HepG2 (cell line): ENCODE results near the gene PTPN22. TPM values are rescaled to one million over a fixed set of nuclear protein-coding genes. Genes with fewer than 3 reads are reported as not detected.

Experiments
- ATF3 ChIP-seq: sonication (generic); formaldehyde crosslinking; IDR thresholded peaks from 2 replicates; pipeline ENCODE4 v1.4.0; 2020; ENCODE audit warnings: missing genetic modification reagents
- EP300 ChIP-seq, 3 experiments: sonication (generic) in 1 of 3; formaldehyde crosslinking in 1 of 3; IDR thresholded peaks; 2 replicates each; pipeline versions ENCODE4 v1.5.1 to v1.6.1; 2011 to 2020; ENCODE audit warnings: low read depth in 2 of 3, low read length in 2 of 3, borderline replicate concordance in 1 of 3, improper control_type of control experiment in 1 of 3, mild to moderate bottlenecking in 1 of 3, missing genetic modification reagents in 1 of 3, moderate library complexity in 1 of 3
- GPN1 ChIP-seq: sonication (generic); formaldehyde crosslinking; IDR thresholded peaks from 2 replicates; pipeline ENCODE4 v1.5.1; 2020; ENCODE audit warnings: missing genetic modification reagents, borderline replicate concordance
- KDM4B ChIP-seq: sonication (generic); formaldehyde crosslinking; IDR thresholded peaks from 2 replicates; pipeline ENCODE4 v1.4.0; 2020; ENCODE audit warnings: missing genetic modification reagents
- KMT2A ChIP-seq: sonication (generic); formaldehyde crosslinking; IDR thresholded peaks from 2 replicates; pipeline ENCODE4 v1.4.0; 2020; ENCODE audit warnings: missing genetic modification reagents
- RAD51 ChIP-seq: fragments of 450-650 bp; IDR thresholded peaks from 2 replicates; pipeline ENCODE4 v1.6.1; 2016; ENCODE audit warnings: borderline replicate concordance
- SIN3A ChIP-seq: IDR thresholded peaks from 2 replicates; pipeline ENCODE4 v1.6.1; 2011; ENCODE audit warnings: low read depth, mild to moderate bottlenecking, control low read depth, low read length, borderline replicate concordance
- SYNCRIP ChIP-seq: fragments of 200-400 bp; formaldehyde crosslinking; IDR thresholded peaks from 2 replicates; pipeline ENCODE4 v1.6.1; 2018; ENCODE audit warnings: mild to moderate bottlenecking, low read depth, low read length; ENCODE audit not compliant: insufficient read depth
- TEAD3 ChIP-seq: optimal IDR thresholded peaks from 2 replicates; pipeline ENCODE3; 2016; ENCODE audit warnings: borderline replicate concordance
- TP53 ChIP-seq: sonication (generic); formaldehyde crosslinking; conservative IDR thresholded peaks from 2 replicates; pipeline ENCODE4 v1.4.0; 2020; ENCODE audit warnings: missing genetic modification reagents
- ZBTB10 ChIP-seq: sonication (generic); formaldehyde crosslinking; IDR thresholded peaks from 2 replicates; pipeline ENCODE4 v1.4.0; 2020; ENCODE audit warnings: missing genetic modification reagents, borderline replicate concordance
- ZBTB8A ChIP-seq: sonication (generic); formaldehyde crosslinking; IDR thresholded peaks from 2 replicates; pipeline ENCODE4 v1.4.0; 2020; ENCODE audit warnings: mild to moderate bottlenecking, low read depth, missing genetic modification reagents, borderline replicate concordance
- ZHX2 ChIP-seq, 2 experiments: sonication (generic) in 1 of 2; formaldehyde crosslinking in 1 of 2; IDR thresholded peaks; 2 replicates each; pipeline versions ENCODE4 v1.6.1 to v1.9.0; 2014 to 2022; ENCODE audit warnings: antibody characterized with exemption in 1 of 2, borderline replicate concordance in 1 of 2, inconsistent platforms in 1 of 2, low read depth in 1 of 2, missing genetic modification reagents in 1 of 2
- ZNF180 ChIP-seq: sonication (generic); formaldehyde crosslinking; IDR thresholded peaks from 2 replicates; pipeline ENCODE4 v1.4.0; 2020; ENCODE audit warnings: low read depth, missing genetic modification reagents, borderline replicate concordance
- ZNF570 ChIP-seq: sonication (generic); formaldehyde crosslinking; IDR thresholded peaks from 2 replicates; pipeline ENCODE4 v1.4.0; 2020; ENCODE audit warnings: mild to moderate bottlenecking, missing genetic modification reagents, borderline replicate concordance
- ZNF576 ChIP-seq: sonication (generic); formaldehyde crosslinking; IDR thresholded peaks from 2 replicates; pipeline ENCODE4 v1.4.0; 2020; ENCODE audit warnings: mild to moderate bottlenecking, missing genetic modification reagents
- ZNF629 ChIP-seq: sonication (generic); formaldehyde crosslinking; conservative IDR thresholded peaks from 2 replicates; pipeline ENCODE4 v1.5.0; 2020; ENCODE audit warnings: missing genetic modification reagents
- ZNF713 ChIP-seq: sonication (generic); formaldehyde crosslinking; IDR thresholded peaks from 2 replicates; pipeline ENCODE4 v1.4.0; 2020; ENCODE audit warnings: mild to moderate bottlenecking, missing genetic modification reagents
- ZSCAN29 ChIP-seq: sonication (generic); formaldehyde crosslinking; conservative IDR thresholded peaks from 2 replicates; pipeline ENCODE4 v1.4.0; 2020; ENCODE audit warnings: mild to moderate bottlenecking, missing genetic modification reagents
- polyA plus RNA-seq, 8 experiments: library from polyadenylated mRNA; depleted of rRNA in 3 of 8; stranded (reverse) in 7 of 8; unstranded in 1 of 8; fragments of >200 nt; fragmentation: Illumina TruSeq in 4 of 8; extraction: Trizol in 4 of 8; gene quantifications; 2 replicates each; pipeline versions ENCODE4 v1.2.1 to v1.2.3, GENCODE V29; 2011 to 2016; ENCODE audit warnings: low read depth in 4 of 8, missing spikeins in 1 of 8, mixed read lengths in 1 of 8; ENCODE audit not compliant: insufficient read depth in 1 of 8
- total RNA-seq, 5 experiments: library from RNA; depleted of rRNA; stranded (reverse); fragments of >200 nt; fragmentation: Illumina TruSeq; extraction: Trizol; gene quantifications; 2 replicates each; pipeline ENCODE4 v1.2.3, GENCODE V29; 2016; ENCODE audit warnings: low read depth in 1 of 5

PTPN22 gene
- total and polyA plus RNA-seq, 2 of the 13 experiments (the other 11 are each of a cell fraction or from before 2014, with no cell fraction given): not detected

GRCh38 chr1:113904674-113905434 is 33.3 kb upstream of the PTPN22 start, which contains the start of the genes AP4B1 and DCLRE1B (continued):
- no peak for TF ChIP-seq ZSCAN29
- TF ChIP-seq TP53 (CRISPR knock-in tag): no peak
- TF ChIP-seq ATF3 (CRISPR knock-in tag): peak; percentile 54
- no peak for TF ChIP-seq ZNF576 (CRISPR knock-in tag)
- no peak for TF ChIP-seq ZNF713 (CRISPR knock-in tag)
- peak; percentile 5 to 39; a peak in 2 of 4 replicates for TF ChIP-seq EP300 (IDR thresholded peaks at IDR 0.05; ENCODE audit: low read depth in 2 of 2, low read length in 2 of 2)
- TF ChIP-seq EP300 (CRISPR knock-in tag; IDR thresholded peaks at IDR 0.05; ENCODE audit: borderline replicate concordance): no peak
- TF ChIP-seq ZNF180 (CRISPR knock-in tag): no peak
- no peak; the same call in 1 of the 2 replicates for TF ChIP-seq ZHX2 (IDR thresholded peaks at IDR 0.05; ENCODE audit: low read depth)
- TF ChIP-seq ZHX2 (CRISPR knock-in tag; IDR thresholded peaks at IDR 0.05; ENCODE audit: borderline replicate concordance): no peak
- no peak for TF ChIP-seq ZNF570 (CRISPR knock-in tag)
- no peak for TF ChIP-seq ZBTB8A
- no peak for TF ChIP-seq TEAD3 (CRISPR knock-in tag)
- no peak for TF ChIP-seq SYNCRIP
- TF ChIP-seq KDM4B (CRISPR knock-in tag): peak; percentile 28; the same call in 1 of the 2 replicates
- TF ChIP-seq ZBTB10 (CRISPR knock-in tag): no peak
- TF ChIP-seq KMT2A: peak; percentile 93
- TF ChIP-seq SIN3A: peak; percentile 96
- TF ChIP-seq RAD51: no peak
- TF ChIP-seq ZNF629 (CRISPR knock-in tag): no peak
- TF ChIP-seq GPN1 (CRISPR knock-in tag): no peak
